CD4-positive, alpha-beta T cell treated with Interleukin-15 for 4 hours (primary cell): Measurements from ENCODE around the gene CREB1.
A peak's percentile ranks its signal among the peaks of the same experiment; 100 is the strongest.
"Not testable (repeated sequence)": the region's sequence is repeated elsewhere in the genome, so short reads cannot be mapped to it uniquely, and the experiment has no call there.

Source experiments
- DNase-seq: peaks from one replicate; pipeline ENCODE4 v3.0.0-alpha.2; 2020; ENCODE audit warnings: low spot score

Gene CREB1

DNA sequence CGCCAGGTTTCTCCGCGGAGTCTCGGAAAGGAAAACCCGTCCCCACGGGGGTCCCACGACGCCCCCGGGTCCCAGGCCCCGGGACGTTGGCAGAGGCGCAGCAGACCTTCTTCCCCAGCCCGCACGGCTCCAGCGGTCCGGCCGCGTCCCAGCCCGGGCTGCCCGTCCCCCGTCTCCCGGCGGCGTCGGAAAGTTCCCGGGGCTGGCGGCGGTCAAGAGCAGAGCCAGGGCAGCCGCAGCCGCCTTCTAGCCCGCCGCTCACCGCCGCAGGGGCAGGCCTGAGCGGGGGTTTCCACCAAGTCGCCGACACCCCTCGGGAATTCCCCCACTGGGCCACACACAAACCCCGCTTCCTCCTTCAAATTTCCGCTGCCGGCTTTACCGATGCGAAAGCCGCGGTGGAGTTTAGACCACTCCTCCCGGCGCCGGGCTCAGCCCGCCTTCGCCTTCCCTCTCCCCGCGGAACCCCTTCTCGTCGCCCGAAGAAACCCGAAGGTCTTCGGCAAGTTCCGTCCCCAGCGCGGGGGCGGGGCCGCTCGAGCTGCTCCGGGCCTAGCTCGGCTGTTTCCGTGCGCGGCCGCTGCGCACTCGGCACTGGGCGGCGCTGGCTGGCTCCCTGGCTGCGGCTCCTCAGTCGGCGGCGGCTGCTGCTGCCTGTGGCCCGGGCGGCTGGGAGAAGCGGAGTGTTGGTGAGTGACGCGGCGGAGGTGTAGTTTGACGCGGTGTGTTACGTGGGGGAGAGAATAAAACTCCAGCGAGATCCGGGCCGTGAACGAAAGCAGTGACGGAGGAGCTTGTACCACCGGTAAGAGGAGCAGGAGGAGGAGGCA lies at the start of gene CREB1:
TSS of gene CREB1 (plus strand) at position 633 of the 830 bp plus-strand sequence. CDS start 25,674 bp downstream, outside the sequence.
- peak; percentile 100 for DNase-seq

GRCh38 chr2:207480521-207481040 lies 49.2 kb upstream of the CREB1 start:
- DNase-seq: no peak

GRCh38 chr2:207481924-207482323 lies 47.8 kb upstream of the CREB1 start:
- DNase-seq: no peak

GRCh38 chr2:207482630-207483029 lies 47.1 kb upstream of the CREB1 start:
- no peak for DNase-seq

- no peak for DNase-seq
Measured at GRCh38 chr2:207483066-207483465, 46.7 kb upstream of the CREB1 start.

DNA sequence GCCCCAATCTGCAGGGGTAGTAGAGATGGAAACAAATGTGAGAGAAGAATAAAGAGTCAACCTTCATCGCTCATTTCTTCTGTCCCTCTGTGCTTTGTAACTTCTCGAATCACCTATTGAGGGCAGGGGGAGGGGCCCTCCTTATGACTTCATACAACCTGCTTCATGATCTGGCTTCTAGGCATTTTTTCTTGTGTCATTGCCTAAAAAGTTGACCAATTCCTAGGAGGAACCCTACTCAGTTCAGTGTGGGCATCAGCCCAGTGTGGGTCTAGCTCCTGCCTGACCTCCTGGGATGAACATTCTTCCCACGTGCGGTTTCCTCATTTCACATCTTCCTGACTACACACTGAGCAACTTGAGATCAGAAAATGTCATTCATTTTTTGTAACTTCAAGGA lies 46.3 kb upstream of the CREB1 start:
- no peak for DNase-seq

DNA sequence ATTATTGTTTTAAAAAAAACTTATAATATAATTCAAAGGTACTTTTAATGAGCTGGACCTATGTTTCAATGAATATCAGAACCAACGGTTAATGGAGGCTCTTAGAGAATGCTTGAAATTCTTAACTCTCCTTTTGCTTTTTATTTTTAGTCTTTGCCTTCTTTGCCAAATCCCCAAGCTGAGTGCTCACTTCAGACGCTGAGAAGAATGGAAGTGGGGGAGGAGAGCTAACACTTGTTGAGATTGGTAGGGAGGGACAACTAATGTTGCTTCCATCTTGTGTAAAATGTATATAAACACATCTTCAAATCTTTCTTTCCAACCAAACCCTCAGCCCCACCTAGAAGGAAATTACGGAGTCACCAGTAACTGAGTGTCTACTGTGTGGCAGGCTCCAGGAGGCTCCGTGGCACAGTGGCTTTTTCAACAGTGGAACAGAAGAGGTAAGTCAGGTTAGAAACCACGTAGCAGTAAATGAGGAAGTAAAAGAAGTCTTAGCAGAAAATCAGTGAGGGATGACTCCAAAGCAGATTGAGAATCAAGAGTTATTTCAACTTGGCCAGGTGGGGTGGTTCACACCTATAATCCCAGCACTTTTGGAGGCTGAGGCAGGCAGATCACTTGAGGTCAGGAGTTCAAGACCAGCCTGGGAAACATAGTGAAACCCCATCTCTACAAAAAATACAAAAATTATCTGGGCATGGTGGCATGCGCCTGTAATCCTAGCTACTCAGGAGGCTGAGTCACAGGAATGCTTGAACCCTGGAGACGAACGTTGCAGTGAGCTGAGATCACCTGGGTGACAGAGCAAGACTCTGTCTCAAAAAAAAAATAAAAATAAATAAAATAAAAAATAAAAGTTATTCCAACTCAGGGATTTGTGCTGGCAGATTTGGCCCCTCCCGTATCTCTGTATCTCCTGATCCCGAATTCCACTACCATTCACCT lies 45.0 kb upstream of the CREB1 start:
- no peak for DNase-seq

- DNase-seq: no peak
Measured at GRCh38 chr2:207487650-207488311, 42.0 kb upstream of the CREB1 start.

DNA sequence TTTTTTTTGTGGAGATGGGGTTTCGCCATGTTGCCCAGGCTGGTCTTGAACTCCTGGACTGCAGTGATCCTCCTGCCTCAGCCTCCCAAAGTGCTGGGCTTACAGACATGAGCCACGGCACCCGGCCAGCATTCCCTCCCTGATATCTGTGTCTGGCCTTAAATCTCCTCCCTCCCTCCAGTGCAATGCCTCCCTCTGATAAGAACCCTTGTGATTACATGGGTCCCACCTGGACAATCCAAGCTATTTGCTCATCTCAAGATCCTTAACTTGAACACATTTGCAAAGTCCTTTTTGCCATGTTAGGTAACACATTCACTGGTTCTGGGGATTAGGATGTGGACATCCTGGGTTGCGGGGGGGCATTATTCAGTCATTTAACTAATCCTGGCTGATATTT lies 40.5 kb upstream of the CREB1 start:
- DNase-seq: no peak

DNA sequence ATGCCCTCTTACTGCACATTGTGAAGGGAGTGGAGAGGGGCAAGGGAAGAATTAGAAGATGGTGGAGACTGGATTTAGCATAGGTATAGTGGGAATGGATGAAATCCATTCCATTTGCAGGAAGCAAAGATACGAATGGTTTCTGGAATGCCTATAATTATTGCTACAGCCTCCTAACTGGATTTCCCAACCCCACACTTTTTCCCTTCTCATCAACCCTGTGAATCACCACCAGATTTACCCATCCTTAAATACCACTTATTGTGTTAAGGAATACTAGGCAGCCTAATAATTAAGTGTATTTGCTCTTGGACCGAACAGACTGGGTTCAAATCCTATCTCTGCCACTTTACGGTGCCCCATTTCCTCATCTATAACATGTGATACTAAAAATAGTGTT lies 39.3 kb upstream of the CREB1 start:
- no peak for DNase-seq

GRCh38 chr2:207491086-207491485 lies 38.7 kb upstream of the CREB1 start:
- DNase-seq: no peak

- DNase-seq: no peak
Measured at GRCh38 chr2:207491956-207492355, 37.8 kb upstream of the CREB1 start.

- DNase-seq: no peak
Measured at GRCh38 chr2:207492461-207492860, 37.3 kb upstream of the CREB1 start.

GRCh38 chr2:207494137-207494536 lies 35.6 kb upstream of the CREB1 start:
- DNase-seq: no peak

- DNase-seq: not testable (repeated sequence)
Measured at GRCh38 chr2:207496936-207497335, 32.8 kb upstream of the CREB1 start.

- no peak for DNase-seq
Measured at GRCh38 chr2:207497596-207497995, 32.2 kb upstream of the CREB1 start.

DNA sequence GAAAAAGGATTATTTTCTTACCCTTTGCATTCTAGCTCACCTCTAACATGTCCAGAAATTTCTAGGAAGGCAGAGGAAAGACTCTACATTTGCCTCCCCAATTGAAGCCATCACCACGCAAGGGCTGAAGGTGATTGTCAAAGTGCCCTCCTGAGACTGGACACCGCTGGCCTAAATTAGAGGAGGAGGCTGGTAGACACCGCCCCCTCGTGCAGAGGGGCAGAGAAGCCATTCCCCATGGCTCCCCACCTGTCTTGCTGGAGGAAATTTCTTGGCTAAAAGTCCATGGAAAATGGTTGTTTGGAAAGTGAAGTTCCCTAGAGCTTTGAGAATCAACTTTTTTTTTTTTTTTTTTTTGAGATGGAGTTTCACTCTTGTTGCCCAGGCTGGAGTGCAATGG lies 31.3 kb upstream of the CREB1 start:
- no peak for DNase-seq

DNA sequence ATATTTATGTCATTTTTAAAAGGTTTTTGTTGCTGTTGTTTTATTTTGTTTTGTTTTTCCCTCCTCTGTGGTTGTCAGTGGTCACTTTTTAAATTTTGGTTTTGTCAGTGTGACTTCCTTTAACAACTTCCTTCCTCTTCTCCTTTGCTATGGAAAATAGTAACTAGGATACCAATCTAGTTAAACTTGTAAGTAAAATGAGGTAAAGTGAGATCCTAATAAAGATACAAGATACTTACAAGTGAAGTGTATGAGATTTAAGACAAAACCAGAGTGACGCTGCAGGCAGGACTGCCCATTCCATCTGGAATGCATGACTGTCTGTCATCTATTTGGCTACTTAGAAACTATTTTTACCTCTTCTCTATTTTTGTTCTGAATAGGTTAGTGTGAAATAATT lies 30.6 kb upstream of the CREB1 start:
- no peak for DNase-seq

DNA sequence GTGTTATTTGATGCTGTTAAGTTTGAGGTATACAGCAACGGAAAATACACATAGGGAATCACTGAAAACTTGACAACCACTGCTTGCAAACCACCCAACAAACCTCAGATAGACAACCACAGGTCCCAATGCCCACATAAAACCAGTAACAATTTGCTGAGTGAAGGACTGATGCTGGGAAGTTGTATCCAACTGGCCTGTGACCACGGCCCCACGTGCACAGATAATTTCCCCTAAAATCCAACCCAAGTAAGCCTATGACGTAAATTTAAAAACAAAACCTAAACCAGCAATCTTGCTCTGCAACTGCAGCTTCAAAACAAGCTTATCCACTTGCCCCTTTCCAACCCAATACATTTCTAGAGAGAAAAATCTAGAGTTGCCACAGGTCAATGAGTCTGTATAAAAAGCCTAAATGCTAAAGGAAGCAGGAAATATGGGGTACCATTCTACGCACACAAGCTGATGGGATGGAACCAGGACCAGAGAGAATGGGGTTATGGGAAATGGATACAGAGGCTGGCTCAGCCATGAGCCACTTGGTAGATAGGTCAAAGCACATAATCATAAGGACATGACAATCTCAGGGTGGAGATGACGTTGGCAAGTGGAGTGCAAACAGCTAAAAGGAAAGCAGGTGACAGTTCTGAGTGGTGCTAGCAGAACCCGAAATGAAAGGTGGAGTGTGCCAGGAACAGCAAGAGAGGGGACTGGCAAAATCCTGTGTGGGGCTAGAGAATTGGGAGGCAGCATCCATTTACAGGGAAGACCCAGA lies 27.8 kb upstream of the CREB1 start:
- DNase-seq: no peak

- no peak for DNase-seq
Measured at GRCh38 chr2:207502577-207503198, 27.1 kb upstream of the CREB1 start.

GRCh38 chr2:207503234-207503633 lies 26.5 kb upstream of the CREB1 start:
- no peak for DNase-seq
